ENCODE data around the gene LTBP1. TPM values are rescaled to one million over a fixed set of nuclear protein-coding genes. Genes with fewer than 3 reads are reported as not detected.

The LTBP1 gene
- total and polyA plus RNA-seq, 2 of the 13 experiments (the other 11 are each of a cell fraction or from before 2014, with no cell fraction given) = 0.12 to 0.22 TPM

- TF ChIP-seq SP4 (CRISPR knock-in tag; IDR thresholded peaks at IDR 0.05) (no peak), SOX6 (IDR thresholded peaks at IDR 0.05) (no peak), SOX6 (CRISPR knock-in tag; IDR thresholded peaks at IDR 0.05) (no peak), ZNF850 (CRISPR knock-in tag; conservative IDR thresholded peaks at IDR 0.05) (no peak), RXRA (CRISPR knock-in tag; IDR thresholded peaks at IDR 0.05) (no peak), CREM (IDR thresholded peaks at IDR 0.05) (no peak), CREM (CRISPR knock-in tag; IDR thresholded peaks at IDR 0.05) (no peak), ZNF781 (CRISPR knock-in tag; IDR thresholded peaks at IDR 0.05; ENCODE audit: borderline replicate concordance, not compliant biosample characterization) (no peak)
Measured at GRCh38 chr2:33406622-33407021, 459.9 kb downstream of the LTBP1 start (continued).

GRCh38 chr2:33408109-33408508 is 461.4 kb downstream of the LTBP1 start:
- ATAC-seq = no peak
- no peak overlapping the region for H3K4me3 ChIP-seq (replicated peaks in 1 of 3; ENCODE audit: insufficient read depth in 1 of 3, low read depth in 2 of 3, low read length in 3 of 3)
- no peaks in the 10 kb centered on the region for H3K79me2 ChIP-seq (ENCODE audit: insufficient read depth, low read length)
- ChIA-PET CTCF (ENCODE audit: low intra/inter-chr PET ratio, low total read pairs) (no interaction called here), POLR2A (no interaction called here)
- intact Hi-C loops (cut with micrococcal nuclease; ENCODE audit: unreplicated experiment) = no loop called here
- H3K9me3 ChIP-seq (ENCODE audit: low read length) = peaks cover 8% of the 10 kb centered on the region
- no peak overlapping the region for H2AFZ ChIP-seq (ENCODE audit: low read length)
- peaks cover 0 to 4% of the 10 kb centered on the region in 2 experiments; a peak in 2 of 5 replicates for H3K27me3 ChIP-seq (ENCODE audit: control insufficient read depth in 1 of 2, insufficient read depth in 2 of 2, low read length in 2 of 2)
- no peak for FAIRE-seq
- no peaks in the 10 kb centered on the region for H4K20me1 ChIP-seq (ENCODE audit: insufficient read depth, low read length)
- TF ChIP-seq POLR2AphosphoS2 (IDR thresholded peaks at IDR 0.05; ENCODE audit: low read depth, low read length) (no peak), FLYWCH1 (CRISPR knock-in tag; IDR thresholded peaks at IDR 0.05) (no peak), FOSL2 (CRISPR knock-in tag; IDR thresholded peaks at IDR 0.05) (no peak)
- 8% methylated on average over 2 of the region's 2 CpGs for whole genome bisulfite sequencing (ENCODE audit: low lambda C conversion rate)
- in situ Hi-C loops (cut with HindIII; ENCODE audit: extremely low pct_ligation_motif_present, low pct_unique_long_range_greater_than_20kb) = no loop called here
- H3K4me2 ChIP-seq (ENCODE audit: low read depth, low read length) = no peak overlapping the region
- H3K36me3 ChIP-seq (replicated peaks in 1 of 2; ENCODE audit: control insufficient read depth in 1 of 2, insufficient read depth in 2 of 2, low read length in 2 of 2) = no peaks in the 10 kb centered on the region
- BruUV-seq (replicated peaks) = no TSS peak
- no peak overlapping the region for H3K9ac ChIP-seq (ENCODE audit: insufficient read depth, low read depth, low read length)
- 0 out of 2 replicates have a peak, but pooled peaks cover 5% of the 10 kb centered on the region for H3K4me1 ChIP-seq (ENCODE audit: insufficient read depth, low read length)
- DNase-seq (ENCODE audit: low spot score) = no peak
- H3K27ac ChIP-seq (ENCODE audit: extremely low read length, insufficient read depth, low read length) = no peak overlapping the region

Data from HepG2 (cell line).